ENCODE data around the gene IGFBP2.
A peak's percentile ranks its signal among the peaks of the same experiment; 100 is the strongest.

IGFBP2 gene

GRCh38 chr2:216637472-216637871 lies 4.3 kb downstream of the IGFBP2 start:
- peak overlapping the region; percentile 95 to 96 (median 95) for H3K27ac Mint-ChIP-seq

GRCh38 chr2:216643986-216644659 lies 10.9 kb downstream of the IGFBP2 start:
- H3K27ac Mint-ChIP-seq = peak overlapping the region; percentile 88 to 94 (median 91)
- H3K36me3 Mint-ChIP-seq (ENCODE audit: low read depth) = peaks cover 66% of the 10 kb centered on the region
- peaks cover 55% of the 10 kb centered on the region for H3K4me1 Mint-ChIP-seq
- peak overlapping the region in 1 of 3 experiments; percentile 19 for H3K4me3 Mint-ChIP-seq
- peaks cover 4% of the 10 kb centered on the region for H3K27me3 Mint-ChIP-seq (ENCODE audit: low read depth)
- H3K9me3 Mint-ChIP-seq = no peaks in the 10 kb centered on the region
- no peak for TF ChIP-seq CTCF (IDR thresholded peaks at IDR 0.05; ENCODE audit: unreplicated experiment in 3 of 3)

More at GRCh38 chr2:216637472-216637871, 4.3 kb downstream of the IGFBP2 start:
- H3K9me3 Mint-ChIP-seq = no peaks in the 10 kb centered on the region
- H3K4me1 Mint-ChIP-seq = peaks cover 48% of the 10 kb centered on the region
- H3K36me3 Mint-ChIP-seq (ENCODE audit: low read depth) = peaks cover 30% of the 10 kb centered on the region
- TF ChIP-seq CTCF (IDR thresholded peaks at IDR 0.05; ENCODE audit: unreplicated experiment in 3 of 3) = no peak
- H3K4me3 Mint-ChIP-seq = peak overlapping the region; percentile 98 to 99 (median 98)
- H3K27me3 Mint-ChIP-seq (ENCODE audit: low read depth) = peaks cover 6% of the 10 kb centered on the region

GRCh38 chr2:216644842-216645635 lies 11.8 kb downstream of the IGFBP2 start:
- peaks cover 60% of the 10 kb centered on the region for H3K36me3 Mint-ChIP-seq (ENCODE audit: low read depth)
- peaks cover 55% of the 10 kb centered on the region for H3K4me1 Mint-ChIP-seq
- no peaks in the 10 kb centered on the region for H3K9me3 Mint-ChIP-seq
- peaks cover 4% of the 10 kb centered on the region for H3K27me3 Mint-ChIP-seq (ENCODE audit: low read depth)
- H3K4me3 Mint-ChIP-seq = peak overlapping the region in 1 of 3 experiments; percentile 53
- H3K27ac Mint-ChIP-seq = peak overlapping the region; percentile 88 to 94 (median 91)
- TF ChIP-seq CTCF (IDR thresholded peaks at IDR 0.05; ENCODE audit: unreplicated experiment in 3 of 3) = no peak

- no peak overlapping the region for H3K4me3 Mint-ChIP-seq
- H3K4me1 Mint-ChIP-seq = peaks cover 58% of the 10 kb centered on the region
- H3K27me3 Mint-ChIP-seq (ENCODE audit: low read depth) = peaks cover 4% of the 10 kb centered on the region
- H3K9me3 Mint-ChIP-seq = no peaks in the 10 kb centered on the region
- peak overlapping the region; percentile 15 to 91 (median 22) for H3K27ac Mint-ChIP-seq
- no peak for TF ChIP-seq CTCF (IDR thresholded peaks at IDR 0.05; ENCODE audit: unreplicated experiment in 3 of 3)
- peaks cover 57% of the 10 kb centered on the region for H3K36me3 Mint-ChIP-seq (ENCODE audit: low read depth)
Measured at GRCh38 chr2:216645636-216645950, 12.4 kb downstream of the IGFBP2 start.

GRCh38 chr2:216646116-216646515 lies 12.9 kb downstream of the IGFBP2 start:
- Mint-ChIP-seq H3K4me3 (no peak overlapping the region), H3K27ac (peak overlapping the region; percentile 31 to 91 (median 34)), H3K9me3 (no peaks in the 10 kb centered on the region), H3K27me3 (ENCODE audit: low read depth) (peaks cover 4% of the 10 kb centered on the region), H3K4me1 (peaks cover 63% of the 10 kb centered on the region), H3K36me3 (ENCODE audit: low read depth) (peaks cover 53% of the 10 kb centered on the region)
- no peak for TF ChIP-seq CTCF (IDR thresholded peaks at IDR 0.05; ENCODE audit: unreplicated experiment in 3 of 3)

Measured in nephron (organoid).